ENCODE measurements around the gene CELSR2.

- no peak for TF ChIP-seq CEBPB (IDR thresholded peaks at IDR 0.05; ENCODE audit: low read depth)
- TF ChIP-seq CTCF (IDR thresholded peaks at IDR 0.05 in 2 of 3, conservative IDR thresholded peaks at IDR 0.05 in 1 of 3; ENCODE audit: borderline replicate concordance in 1 of 3, insufficient read depth in 1 of 3, low read depth in 2 of 3, low read length in 2 of 3) = no peak
- no peak for TF ChIP-seq SP1 (IDR thresholded peaks at IDR 0.05; ENCODE audit: low read depth)
- no peak for TF ChIP-seq EZH2 (IDR thresholded peaks at IDR 0.05)
Observed at GRCh38 chr1:109237512-109237911, 11.8 kb upstream of the CELSR2 start.
